H1 (cell line): Measurements from ENCODE around the gene CD300LG. TPM values are rescaled to one million over a fixed set of nuclear protein-coding genes. Genes with fewer than 3 reads are reported as not detected.

Source experiments
- CTCF ChIA-PET: fragments of 300-600 bp; sonication (Branson Sonifier 250); formaldehyde crosslinking; loops from one replicate; lab custom pipeline; 2021; ENCODE audit not compliant: partially characterized antibody; lab: Charles Lee
- POLR2A ChIA-PET: fragments of 300-600 bp; sonication (Branson Sonifier 250); formaldehyde crosslinking; loops from one replicate; lab custom pipeline; 2021; ENCODE audit warnings: inconsistent platforms; ENCODE audit not compliant: partially characterized antibody; lab: Charles Lee
- DNase-seq, 2 experiments: peaks; one replicate each; pipeline versions ENCODE4 v3.0.0 to v3.0.0-alpha.2; 2010 to 2022; ENCODE audit warnings: low spot score in 2 of 2, low read depth in 1 of 2, mixed read lengths in 1 of 2
- FAIRE-seq: peaks from 2 replicates; lab custom pipeline; 2011; peaks lifted over from hg19 to GRCh38; lab: Jason Lieb, UNC
- H2AFZ ChIP-seq: 2 replicates; pipeline ENCODE4 v1.8.1; 2012; ENCODE audit warnings: low read length, inconsistent platforms
- H2AK5ac ChIP-seq: 2 replicates; pipeline ENCODE4 v1.6.1; 2013; ENCODE audit warnings: low read depth, low read length
- H2BK120ac ChIP-seq: replicated peaks from 2 replicates; pipeline ENCODE3; 2013; ENCODE audit warnings: low read depth, low read length, inconsistent platforms
- H2BK12ac ChIP-seq: 2 replicates; pipeline ENCODE4 v1.6.1; 2013; ENCODE audit warnings: low read depth, low read length
- H2BK15ac ChIP-seq: 2 replicates; pipeline ENCODE4 v1.6.1; 2013; ENCODE audit warnings: low read length
- H2BK20ac ChIP-seq: 2 replicates; pipeline ENCODE4 v1.6.1; 2013; ENCODE audit warnings: low read length
- H2BK5ac ChIP-seq: 2 replicates; pipeline ENCODE4 v1.6.1; 2013; ENCODE audit warnings: low read depth, low read length
- H3K14ac ChIP-seq: 2 replicates; pipeline ENCODE4 v1.6.1; 2013; ENCODE audit warnings: inconsistent platforms; ENCODE audit not compliant: insufficient read length
- H3K18ac ChIP-seq: 2 replicates; pipeline ENCODE4 v1.6.1; 2013; ENCODE audit warnings: low read length; ENCODE audit errors: extremely low read depth
- H3K23ac ChIP-seq: 2 replicates; pipeline ENCODE4 v1.6.1; 2013; ENCODE audit warnings: inconsistent platforms; ENCODE audit not compliant: insufficient read length
- H3K23me2 ChIP-seq: 2 replicates; pipeline ENCODE4 v1.6.1; 2013; ENCODE audit warnings: low read depth, low read length
- H3K27ac ChIP-seq: 2 replicates; pipeline ENCODE4 v1.6.1; 2011; ENCODE audit warnings: low read depth, low read length, inconsistent platforms
- H3K27me3 ChIP-seq, 4 experiments: replicated peaks in 1 of 4; 1 replicate in 1 of 4; 2 replicates in 3 of 4; pipeline versions ENCODE4 v1.6.1 to v1.8.1; 2011 to 2013; ENCODE audit warnings: low read length in 3 of 4, mild to moderate bottlenecking in 3 of 4, inconsistent platforms in 2 of 4, mixed read lengths in 2 of 4, moderate library complexity in 1 of 4; ENCODE audit not compliant: control insufficient read depth in 3 of 4, insufficient read depth in 3 of 4; ENCODE audit errors: extremely low read depth in 1 of 4
- H3K36me3 ChIP-seq, 4 experiments: 2 replicates each; pipeline versions ENCODE4 v1.6.1 to v1.8.1; 2011 to 2013; ENCODE audit warnings: mild to moderate bottlenecking in 4 of 4, low read length in 3 of 4, moderate library complexity in 2 of 4, control low read depth in 1 of 4, inconsistent platforms in 1 of 4; ENCODE audit not compliant: insufficient read depth in 4 of 4, control insufficient read depth in 2 of 4
- H3K4ac ChIP-seq: replicated peaks from 2 replicates; pipeline ENCODE3; 2013; ENCODE audit warnings: low read length, low read depth, mixed read lengths, inconsistent platforms; ENCODE audit not compliant: insufficient read length
- H3K4me1 ChIP-seq, 4 experiments: replicated peaks in 1 of 4; 1 replicate in 1 of 4; 2 replicates in 3 of 4; pipeline versions ENCODE4 v1.6.1 to v1.8.1; 2011 to 2013; ENCODE audit warnings: low read length in 3 of 4, inconsistent platforms in 2 of 4, mixed read lengths in 1 of 4; ENCODE audit not compliant: insufficient read depth in 4 of 4, control insufficient read depth in 3 of 4
- H3K4me2 ChIP-seq, 2 experiments: 2 replicates each; pipeline versions ENCODE4 v1.6.1 to v1.8.1; 2011 to 2013; ENCODE audit warnings: low read depth in 2 of 2, low read length in 2 of 2, control low read depth in 1 of 2, inconsistent platforms in 1 of 2, mild to moderate bottlenecking in 1 of 2; ENCODE audit not compliant: insufficient read depth in 1 of 2
- H3K4me3 ChIP-seq, 4 experiments: fragments of 200-600, 300-600 bp in 1 of 4; sonication (generic), shearing (Covaris generic), sonication (Bioruptor Twin) in 1 of 4; 2 replicates each; pipeline versions ENCODE4 v1.5.1 to v1.8.1; 2011 to 2016; ENCODE audit warnings: low read length in 4 of 4, low read depth in 3 of 4, control low read depth in 2 of 4, inconsistent platforms in 2 of 4, mild to moderate bottlenecking in 2 of 4, mixed read lengths in 1 of 4, moderate library complexity in 1 of 4; ENCODE audit not compliant: insufficient read depth in 2 of 4; ENCODE audit errors: extremely low read depth in 1 of 4
- H3K56ac ChIP-seq: replicated peaks from 2 replicates; pipeline ENCODE3; 2013; ENCODE audit warnings: low read depth, mild to moderate bottlenecking, mixed read lengths, low read length, inconsistent platforms; ENCODE audit not compliant: insufficient read length
- H3K79me1 ChIP-seq: 2 replicates; pipeline ENCODE4 v1.6.1; 2013; ENCODE audit warnings: low read depth, low read length, control low read depth
- H3K79me2 ChIP-seq, 2 experiments: 2 replicates each; pipeline versions ENCODE4 v1.6.1 to v1.8.1; 2012 to 2013; ENCODE audit warnings: low read length in 2 of 2, mild to moderate bottlenecking in 2 of 2, inconsistent platforms in 1 of 2; ENCODE audit not compliant: insufficient read depth in 2 of 2, control insufficient read depth in 1 of 2
- H3K9ac ChIP-seq, 4 experiments: replicated peaks in 1 of 4; 1 replicate in 1 of 4; 2 replicates in 3 of 4; pipeline versions ENCODE4 v1.6.1 to v1.8.1; 2011 to 2013; ENCODE audit warnings: low read depth in 3 of 4, low read length in 3 of 4, control low read depth in 2 of 4, mild to moderate bottlenecking in 2 of 4, moderate library complexity in 2 of 4, inconsistent platforms in 1 of 4; ENCODE audit errors: extremely low read depth in 1 of 4
- H3K9me3 ChIP-seq, 2 experiments: 2 replicates each; pipeline versions ENCODE4 v1.6.1 to v1.8.1; 2012 to 2013; ENCODE audit warnings: mild to moderate bottlenecking in 2 of 2, moderate library complexity in 2 of 2, control low read depth in 1 of 2, inconsistent platforms in 1 of 2, low read depth in 1 of 2, low read length in 1 of 2, mixed read lengths in 1 of 2; ENCODE audit not compliant: insufficient read depth in 2 of 2
- H4K20me1 ChIP-seq, 2 experiments: replicated peaks in 1 of 2; 2 replicates each; pipeline versions ENCODE3 to v1.8.1; 2011 to 2013; ENCODE audit warnings: inconsistent platforms in 2 of 2, low read length in 2 of 2, mild to moderate bottlenecking in 1 of 2; ENCODE audit not compliant: insufficient read depth in 2 of 2, control insufficient read depth in 1 of 2
- H4K5ac ChIP-seq: 2 replicates; pipeline ENCODE4 v1.6.1; 2013; ENCODE audit warnings: low read length, low read depth, mixed read lengths, inconsistent platforms; ENCODE audit not compliant: insufficient read length
- H4K8ac ChIP-seq: 2 replicates; pipeline ENCODE4 v1.8.0; 2013; ENCODE audit warnings: mild to moderate bottlenecking, moderate library complexity, low read length, inconsistent platforms; ENCODE audit not compliant: insufficient read depth; ENCODE audit errors: extremely low read depth
- H4K91ac ChIP-seq: replicated peaks from 2 replicates; pipeline ENCODE3; 2013; ENCODE audit warnings: low read length, mixed read lengths, inconsistent platforms; ENCODE audit not compliant: insufficient read length
- ASH2L ChIP-seq: fragments of 200-600, 300-600 bp; sonication (generic); IDR thresholded peaks from one replicate; pipeline ENCODE4 v1.7.1; 2017; ENCODE audit warnings: low read length
- KDM4A ChIP-seq: IDR thresholded peaks from one replicate; pipeline ENCODE4 v1.7.1; 2012; ENCODE audit warnings: low read depth, mild to moderate bottlenecking, moderate library complexity, low read length, inconsistent platforms; ENCODE audit not compliant: severe bottlenecking
- MAFK ChIP-seq: IDR thresholded peaks from 2 replicates; pipeline ENCODE4 v1.6.1; 2012; ENCODE audit warnings: low read depth, mild to moderate bottlenecking, improper control_type of control experiment, low read length
- PHF8 ChIP-seq: fragments of 200-600 bp; sonication (generic); conservative IDR thresholded peaks from 2 replicates; pipeline ENCODE4 v1.7.1; 2012; ENCODE audit warnings: low read depth, mild to moderate bottlenecking, inconsistent platforms, low read length, moderate library complexity
- SIN3A ChIP-seq, 2 experiments: IDR thresholded peaks in 1 of 2; conservative IDR thresholded peaks in 1 of 2; 2 replicates each; pipeline ENCODE4 v1.6.1; 2011 to 2012; ENCODE audit warnings: low read length in 2 of 2, improper control_type of control experiment in 1 of 2, low read depth in 1 of 2, mild to moderate bottlenecking in 1 of 2
- ZNF274 ChIP-seq: IDR thresholded peaks from 2 replicates; pipeline ENCODE4 v1.7.0; 2012; ENCODE audit warnings: low read length, borderline replicate concordance; ENCODE audit errors: extremely low read depth
- WGBS, 2 experiments: shearing (Covaris generic) in 1 of 2; methylation state at CpG; one replicate each; pipeline versions ENCODE4 v1.1.6 to v1.1.7; 2013 to 2015; ENCODE audit warnings: low lambda C conversion rate in 2 of 2, mixed read lengths in 2 of 2, inconsistent platforms in 1 of 2, low coverage in 1 of 2, missing lambda C conversion rate in 1 of 2; ENCODE audit not compliant: insufficient replicate concordance in 2 of 2, insufficient coverage in 1 of 2, insufficient read length in 1 of 2; ENCODE audit errors: extremely low coverage in 1 of 2, missing lambda C conversion rate in 1 of 2; 5-methylcytosine and 5-hydroxymethylcytosine counted together
- polyA plus RNA-seq, 7 experiments: library from polyadenylated mRNA; depleted of rRNA in 3 of 7; stranded (reverse) in 5 of 7; unstranded in 2 of 7; fragments of >200 nt in 5 of 7; fragments of 200-250 nt in 2 of 7; gene quantifications; 1 replicate in 5 of 7; 2 replicates in 1 of 7; 4 replicates in 1 of 7; pipeline versions ENCODE4 v1.2.1 to v1.2.3, GENCODE V29; 2011 to 2013; ENCODE audit warnings: missing spikeins in 2 of 7, mixed read lengths in 2 of 7
- total RNA-seq: library from RNA; stranded (reverse); fragmentation: NEBNext Ultra II Directional; extraction: Animal tissue kit (Norgen Biotek cat#: 25700); gene quantifications from 2 replicates; pipeline ENCODE4 v1.2.1, GENCODE V29; 2021

The CD300LG gene
- total and polyA plus RNA-seq, 2 of the 8 experiments (the other 6 are each of a cell fraction or from before 2014, with no cell fraction given): 0.06 TPM; not detected in 1

DNA sequence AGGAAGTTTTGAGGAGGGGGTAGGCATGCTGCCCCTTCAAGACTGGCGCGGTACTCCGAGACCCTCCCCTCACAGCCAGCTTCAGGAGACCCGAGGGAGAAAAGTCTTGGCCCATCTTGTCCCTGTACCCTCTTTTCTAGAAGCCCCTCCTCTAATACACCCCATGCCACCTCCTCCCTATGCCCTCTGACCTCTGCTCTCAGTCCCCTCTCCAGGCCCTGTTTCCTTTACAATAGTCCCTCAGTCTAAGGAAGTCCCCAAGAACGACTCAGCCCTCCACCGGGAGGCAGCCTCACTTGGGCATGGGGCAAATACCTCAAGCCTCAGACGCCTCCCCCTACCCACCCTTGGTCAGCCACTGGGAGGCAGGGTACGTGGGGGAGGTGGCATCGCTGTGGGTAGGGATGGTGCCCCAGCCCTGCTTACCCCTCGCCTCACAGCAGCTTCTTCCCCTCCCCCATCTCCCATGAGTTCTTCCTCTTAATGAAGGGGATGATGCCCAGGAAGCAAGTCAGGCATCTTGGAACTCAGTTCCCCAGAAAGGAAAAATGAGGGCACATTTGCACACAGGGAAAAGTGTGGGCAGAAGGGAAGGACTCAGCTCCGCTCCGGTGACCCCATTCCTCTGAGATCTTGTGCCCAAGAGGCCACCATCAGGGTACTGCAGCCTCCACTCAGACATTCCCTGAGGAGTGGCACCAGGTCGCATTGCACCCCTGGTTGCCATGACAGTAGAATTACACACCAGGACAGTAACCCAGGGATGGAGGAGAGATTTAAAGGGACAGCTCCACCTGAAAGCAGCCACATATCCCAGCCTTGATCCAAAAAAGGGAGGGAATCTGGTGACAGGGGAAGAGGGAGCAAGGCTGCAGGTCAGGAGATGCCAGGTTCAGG, 54.1 kb downstream of the CD300LG start:
- H2BK20ac ChIP-seq: peak overlapping the region; percentile 82
- TF ChIP-seq SIN3A (conservative IDR thresholded peaks at IDR 0.05 in 1 of 2, IDR thresholded peaks at IDR 0.05 in 1 of 2; ENCODE audit: low read depth in 1 of 2, low read length in 2 of 2) (peak in 1 of 2 experiments; percentile 57; a peak in 1 of 4 replicates), MAFK (no peak), ASH2L (peak; percentile 36), ZNF274 (no peak), PHF8 (no peak), KDM4A (peak; percentile 78)
- TF ChIP-seq, all 59 proteins: peak for 3
- WGBS, 2 experiments: 19% methylated on average over 13 of the region's 13 CpGs; no CpG with 5 or more reads in 1 of the 2 experiments
- ChIA-PET POLR2A (interaction anchor here (1.0 to 1.6 kb wide), 3 partner anchors 11 to 123 kb away, joined by 3 to 4 read pairs (median 4); no protein-coding TSS in a partner anchor), CTCF (interaction anchor here (0.6 to 25.8 kb wide), 10 partner anchors 9 to 1871 kb away, joined by 3 to 403 read pairs (median 4); no protein-coding TSS in a partner anchor)
- Histone ChIP-seq H2BK5ac (peak overlapping the region; percentile 60; the same call in 1 of the 2 replicates), H3K18ac (peak overlapping the region; percentile 88), H2BK15ac (peak overlapping the region; percentile 88; the same call in 1 of the 2 replicates), H3K27me3 (peaks cover 0 to 6% (median 5%) of the 10 kb centered on the region in 4 experiments; a peak in 4 of 7 replicates), H3K27ac (no peak overlapping the region), H4K91ac (peak overlapping the region; percentile 58), H4K20me1 (peaks cover 1 to 2% of the 10 kb centered on the region in 2 experiments), H3K56ac (no peak overlapping the region), H3K14ac (no peak overlapping the region), H2AK5ac (peak overlapping the region; percentile 9; the same call in 1 of the 2 replicates), H3K79me2 (0 out of 4 replicates have a peak, but pooled peaks cover 0 to 2% of the 10 kb centered on the region in 2 experiments), H3K23ac (no peak overlapping the region), H3K9me3 (no peaks in the 10 kb centered on the region), H3K4me3 (peak overlapping the region; percentile 38 to 65 (median 48); a peak in 7 of 8 replicates), H3K36me3 (no peaks in the 10 kb centered on the region; a peak in 1 of 8 replicates), H3K4ac (peak overlapping the region; percentile 4), H4K8ac (no peak overlapping the region; the same call in 1 of the 2 replicates), H2BK12ac (peak overlapping the region; percentile 97; the same call in 1 of the 2 replicates), H3K4me2 (peak overlapping the region; percentile 80 to 86), H3K9ac (no peak overlapping the region; a peak in 1 of 7 replicates), H2AFZ (peak overlapping the region; percentile 2; the same call in 1 of the 2 replicates), H3K23me2 (peaks cover 17% of the 10 kb centered on the region), H3K79me1 (peaks cover 3% of the 10 kb centered on the region), H3K4me1 (peaks cover 0 to 47% (median 35%) of the 10 kb centered on the region in 4 experiments; a peak in 6 of 7 replicates), H4K5ac (no peak overlapping the region), H2BK120ac (peak overlapping the region; percentile 31)
- DNase-seq (no peak), FAIRE-seq (no peak)
